PC-9 (cell line): Measurements from ENCODE around the gene KIF26B. TPM values are rescaled to one million over a fixed set of nuclear protein-coding genes. Genes with fewer than 3 reads are reported as not detected.

Source experiments
- BruUV-seq: library from RNA; stranded (reverse); fragments of 400-500 nt; replicated peaks from 2 replicates; lab custom pipeline; 2021; lab: Mats Ljungman, UMichigan
- CTCF ChIA-PET: fragments of 300-600 bp; sonication (Branson Sonifier 250); formaldehyde crosslinking; loops from one replicate; lab custom pipeline; 2022; ENCODE audit warnings: antibody characterized with exemption; lab: Charles Lee
- POLR2A ChIA-PET: fragments of 300-600 bp; sonication (Branson Sonifier 250); formaldehyde crosslinking; loops from one replicate; lab custom pipeline; 2022; ENCODE audit warnings: antibody characterized with exemption; ENCODE audit not compliant: unreplicated experiment; lab: Charles Lee
- DNase-seq, 2 experiments: peaks; one replicate each; pipeline versions ENCODE4 v3.0.0 to v3.0.0-alpha.2; 2015 to 2022; ENCODE audit warnings: mixed read lengths in 1 of 2
- H2AFZ ChIP-seq: fragments of 200-600 bp; sonication (generic); 2 replicates; pipeline ENCODE4 v1.8.1; 2017; ENCODE audit warnings: antibody characterized with exemption
- H3F3A ChIP-seq: fragments of 200-600 bp; sonication (generic); 2 replicates; pipeline ENCODE4 v1.8.1; 2017; ENCODE audit warnings: antibody characterized with exemption, mild to moderate bottlenecking, low read depth; ENCODE audit not compliant: insufficient read depth
- H3K27ac ChIP-seq: fragments of 200-600 bp; sonication (generic); 2 replicates; pipeline ENCODE4 v1.6.1; 2016; ENCODE audit warnings: mixed run types
- H3K27me3 ChIP-seq: fragments of 200-600 bp; sonication (generic); 2 replicates; pipeline ENCODE4 v1.6.1; 2016; ENCODE audit warnings: low read depth, mixed run types; ENCODE audit not compliant: insufficient read depth
- H3K36me3 ChIP-seq: fragments of 200-600 bp; sonication (generic); 2 replicates; pipeline ENCODE4 v1.6.1; 2016; ENCODE audit warnings: low read depth, mixed run types
- H3K4me1 ChIP-seq: fragments of 200-600 bp; sonication (generic); replicated peaks from 2 replicates; pipeline ENCODE4 v1.6.1; 2016; ENCODE audit warnings: mixed run types; ENCODE audit not compliant: insufficient read depth
- H3K4me2 ChIP-seq: fragments of 200-600 bp; sonication (generic); 2 replicates; pipeline ENCODE4 v1.6.1; 2017; ENCODE audit warnings: mixed run types
- H3K4me3 ChIP-seq: fragments of 200-600 bp; sonication (generic); 2 replicates; pipeline ENCODE4 v1.6.1; 2016; ENCODE audit warnings: mixed run types
- H3K79me2 ChIP-seq: fragments of 200-600 bp; sonication (generic); 2 replicates; pipeline ENCODE4 v1.6.1; 2017; ENCODE audit warnings: low read depth, mixed run types
- H3K9me2 ChIP-seq: fragments of 200-600 bp; sonication (generic); 2 replicates; pipeline ENCODE4 v1.8.1; 2017; ENCODE audit warnings: mild to moderate bottlenecking; ENCODE audit not compliant: insufficient read depth
- H3K9me3 ChIP-seq: fragments of 200-600 bp; sonication (generic); 2 replicates; pipeline ENCODE4 v1.8.1; 2016; ENCODE audit warnings: low read depth; ENCODE audit not compliant: insufficient read depth
- H4K20me1 ChIP-seq: fragments of 200-600 bp; sonication (generic); 2 replicates; pipeline ENCODE4 v1.8.1; 2017; ENCODE audit not compliant: insufficient read depth
- CTCF ChIP-seq: fragments of 200-600 bp; sonication (generic); conservative IDR thresholded peaks from 2 replicates; pipeline ENCODE4 v1.6.1; 2017; ENCODE audit warnings: mixed run types, antibody characterized with exemption, mild to moderate bottlenecking, moderate library complexity
- EZH2 ChIP-seq: fragments of 200-600 bp; sonication (generic); IDR thresholded peaks from 2 replicates; pipeline ENCODE4 v1.8.0; 2017; ENCODE audit warnings: antibody characterized with exemption, low read depth
- intact Hi-C: fragments of 100-400 bp; cut with micrococcal nuclease; formaldehyde crosslinking; loops from one replicate; pipeline ENCODE4 v1.10.0; 2022; ENCODE audit not compliant: unreplicated experiment
- total RNA-seq: library from RNA; stranded (reverse); gene quantifications from 2 replicates; pipeline ENCODE4 v1.2.3, GENCODE V29; 2021

The KIF26B gene
- total RNA-seq, 1 experiment from 2014 or later = 0.11 TPM

- ChIA-PET POLR2A (no interaction called here), CTCF (no interaction called here)
- Histone ChIP-seq H3K36me3 (no peaks in the 10 kb centered on the region), H3K27me3 (peaks cover 63% of the 10 kb centered on the region), H2AFZ (no peak overlapping the region), H3F3A (no peaks in the 10 kb centered on the region), H3K9me2 (no peaks in the 10 kb centered on the region), H3K4me1 (no peaks in the 10 kb centered on the region), H4K20me1 (no peaks in the 10 kb centered on the region), H3K4me2 (no peak overlapping the region), H3K4me3 (no peak overlapping the region), H3K79me2 (no peaks in the 10 kb centered on the region), H3K27ac (no peak overlapping the region), H3K9me3 (no peaks in the 10 kb centered on the region)
- BruUV-seq = no TSS peak
- no peak for DNase-seq
- no peak for TF ChIP-seq EZH2
- TF ChIP-seq CTCF = no peak
- intact Hi-C loops = no loop called here
These were observed 311.5 kb downstream of the KIF26B start for GRCh38 chr1:245466261-245466660.

DNA sequence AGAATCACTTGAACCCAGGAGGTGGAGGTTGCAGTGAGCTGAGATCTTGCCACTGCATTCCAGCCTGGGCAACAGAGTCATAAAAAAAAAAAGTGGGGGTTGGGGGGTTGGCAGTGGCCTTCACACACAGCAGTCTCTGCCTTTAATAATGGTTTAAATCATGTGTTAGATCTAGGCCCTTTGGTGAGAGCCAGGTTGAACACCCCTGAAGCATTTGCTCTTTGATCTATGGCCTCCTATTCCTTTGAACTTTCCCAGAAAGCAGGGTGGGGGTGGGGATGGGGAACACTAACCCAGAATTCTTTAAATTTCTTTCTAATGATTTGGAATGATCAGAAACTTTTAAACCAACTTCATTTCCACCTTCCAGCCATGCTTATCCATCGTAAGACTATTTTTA is 313.0 kb downstream of the KIF26B start:
- TF ChIP-seq EZH2 (no peak), CTCF (no peak)
- H3K27me3 ChIP-seq = peaks cover 63% of the 10 kb centered on the region
- H2AFZ ChIP-seq = no peak overlapping the region
- H3K9me3 ChIP-seq = no peaks in the 10 kb centered on the region
- H3K36me3 ChIP-seq = no peaks in the 10 kb centered on the region
- ChIA-PET POLR2A (no interaction called here), CTCF (no interaction called here)
- H4K20me1 ChIP-seq = no peaks in the 10 kb centered on the region
- no peaks in the 10 kb centered on the region for H3K79me2 ChIP-seq
- H3K4me1 ChIP-seq = no peaks in the 10 kb centered on the region
- no peak overlapping the region for H3K4me3 ChIP-seq
- DNase-seq = no peak
- no peaks in the 10 kb centered on the region for H3K9me2 ChIP-seq
- H3K27ac ChIP-seq = no peak overlapping the region
- no TSS peak for BruUV-seq
- no peaks in the 10 kb centered on the region for H3F3A ChIP-seq
- no peak overlapping the region for H3K4me2 ChIP-seq
- intact Hi-C loops = no loop called here

GRCh38 chr1:245469006-245469405 is 314.2 kb downstream of the KIF26B start:
- Histone ChIP-seq H3K4me3 (no peak overlapping the region), H3K27ac (no peak overlapping the region), H3K4me1 (no peaks in the 10 kb centered on the region), H3K27me3 (peaks cover 66% of the 10 kb centered on the region), H3K9me2 (no peaks in the 10 kb centered on the region), H2AFZ (no peak overlapping the region), H3K9me3 (no peaks in the 10 kb centered on the region), H3K4me2 (no peak overlapping the region), H3K36me3 (no peaks in the 10 kb centered on the region), H3K79me2 (no peaks in the 10 kb centered on the region), H3F3A (no peaks in the 10 kb centered on the region), H4K20me1 (no peaks in the 10 kb centered on the region)
- DNase-seq = no peak
- TF ChIP-seq EZH2 = no peak
- TF ChIP-seq CTCF = no peak
- BruUV-seq = no TSS peak
- intact Hi-C loops = no loop called here
- CTCF ChIA-PET = no interaction called here
- POLR2A ChIA-PET = no interaction called here
